ENCODE results near the gene DUSP5.

DNA sequence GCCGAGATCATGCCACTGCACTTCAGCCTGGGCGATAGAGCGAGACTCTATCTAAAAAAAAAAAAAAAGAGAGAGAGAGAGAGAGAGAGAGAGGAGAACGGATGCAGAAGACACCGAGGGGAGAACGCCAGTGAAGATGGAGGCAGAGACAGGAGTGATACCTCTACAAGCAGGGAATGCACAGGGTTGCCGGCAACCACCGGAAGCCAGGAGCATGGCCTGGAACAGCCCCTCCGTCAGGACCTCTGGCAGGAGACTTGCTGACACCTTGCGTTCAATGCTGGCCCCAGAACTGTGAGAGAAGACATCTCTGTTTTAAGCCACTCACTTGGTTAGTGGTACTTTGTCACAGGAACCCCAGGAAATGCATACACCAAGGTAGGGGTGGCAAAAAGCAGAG, 38.1 kb upstream of the DUSP5 start:
- TF ChIP-seq, protein P1, sequence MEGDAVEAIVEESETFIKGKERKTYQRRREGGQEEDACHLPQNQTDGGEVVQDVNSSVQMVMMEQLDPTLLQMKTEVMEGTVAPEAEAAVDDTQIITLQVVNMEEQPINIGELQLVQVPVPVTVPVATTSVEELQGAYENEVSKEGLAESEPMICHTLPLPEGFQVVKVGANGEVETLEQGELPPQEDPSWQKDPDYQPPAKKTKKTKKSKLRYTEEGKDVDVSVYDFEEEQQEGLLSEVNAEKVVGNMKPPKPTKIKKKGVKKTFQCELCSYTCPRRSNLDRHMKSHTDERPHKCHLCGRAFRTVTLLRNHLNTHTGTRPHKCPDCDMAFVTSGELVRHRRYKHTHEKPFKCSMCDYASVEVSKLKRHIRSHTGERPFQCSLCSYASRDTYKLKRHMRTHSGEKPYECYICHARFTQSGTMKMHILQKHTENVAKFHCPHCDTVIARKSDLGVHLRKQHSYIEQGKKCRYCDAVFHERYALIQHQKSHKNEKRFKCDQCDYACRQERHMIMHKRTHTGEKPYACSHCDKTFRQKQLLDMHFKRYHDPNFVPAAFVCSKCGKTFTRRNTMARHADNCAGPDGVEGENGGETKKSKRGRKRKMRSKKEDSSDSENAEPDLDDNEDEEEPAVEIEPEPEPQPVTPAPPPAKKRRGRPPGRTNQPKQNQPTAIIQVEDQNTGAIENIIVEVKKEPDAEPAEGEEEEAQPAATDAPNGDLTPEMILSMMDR (IDR thresholded peaks at IDR 0.05) = no peak
- no peak for TF ChIP-seq POLR2A (IDR thresholded peaks at IDR 0.05)

Measured in uterus (tissue), 2 donors.